SK-N-SH treated with all-trans-retinoic acid at 6 μM for 48 hours (cell line): Measurements from ENCODE around the gene SCCPDH.

ENCODE experiments used
- ISL1 ChIP-seq: fragments of 250-450 bp; sonication (Bioruptor Pico); IDR thresholded peaks from 2 replicates; pipeline ENCODE4 v2.1.2; 2022; ENCODE audit warnings: mild to moderate bottlenecking, moderate library complexity
- TF ChIP-seq, protein P1 (sequence below): fragments of 250-450 bp; sonication (Bioruptor Pico); IDR thresholded peaks from 2 replicates; pipeline ENCODE4 v1.8.0; 2020; ENCODE audit warnings: mild to moderate bottlenecking, moderate library complexity, borderline replicate concordance

- TF ChIP-seq ISL1: no peak
- TF ChIP-seq, protein P1, sequence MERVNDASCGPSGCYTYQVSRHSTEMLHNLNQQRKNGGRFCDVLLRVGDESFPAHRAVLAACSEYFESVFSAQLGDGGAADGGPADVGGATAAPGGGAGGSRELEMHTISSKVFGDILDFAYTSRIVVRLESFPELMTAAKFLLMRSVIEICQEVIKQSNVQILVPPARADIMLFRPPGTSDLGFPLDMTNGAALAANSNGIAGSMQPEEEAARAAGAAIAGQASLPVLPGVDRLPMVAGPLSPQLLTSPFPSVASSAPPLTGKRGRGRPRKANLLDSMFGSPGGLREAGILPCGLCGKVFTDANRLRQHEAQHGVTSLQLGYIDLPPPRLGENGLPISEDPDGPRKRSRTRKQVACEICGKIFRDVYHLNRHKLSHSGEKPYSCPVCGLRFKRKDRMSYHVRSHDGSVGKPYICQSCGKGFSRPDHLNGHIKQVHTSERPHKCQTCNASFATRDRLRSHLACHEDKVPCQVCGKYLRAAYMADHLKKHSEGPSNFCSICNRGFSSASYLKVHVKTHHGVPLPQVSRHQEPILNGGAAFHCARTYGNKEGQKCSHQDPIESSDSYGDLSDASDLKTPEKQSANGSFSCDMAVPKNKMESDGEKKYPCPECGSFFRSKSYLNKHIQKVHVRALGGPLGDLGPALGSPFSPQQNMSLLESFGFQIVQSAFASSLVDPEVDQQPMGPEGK (CRISPR knock-in tag): no peak
Observed at GRCh38 chr1:246722720-246723119, 1.5 kb upstream of the SCCPDH start.
